ENCODE data around the gene GDE1. TPM values are rescaled to one million over a fixed set of nuclear protein-coding genes. Genes with fewer than 3 reads are reported as not detected.

GDE1 gene
- total RNA-seq, 2 donors from 2014 or later = 67.8 to 92.1 TPM

GRCh38 chr16:19560078-19560477 is 38.2 kb upstream of the GDE1 start:
- Histone ChIP-seq H3K9me3 (no peaks in the 10 kb centered on the region), H3K27ac (no peak overlapping the region), H3K27me3 (replicated peaks; ENCODE audit: insufficient read depth) (no peaks in the 10 kb centered on the region), H3K4me1 (replicated peaks) (no peaks in the 10 kb centered on the region), H3K4me3 (no peak overlapping the region), H3K36me3 (no peaks in the 10 kb centered on the region)
- DNase-seq (ENCODE audit: low spot score) = no peak
- no peak for TF ChIP-seq POLR2AphosphoS5 (IDR thresholded peaks at IDR 0.05)
- TF ChIP-seq POLR2A (IDR thresholded peaks at IDR 0.05) = no peak
- TF ChIP-seq CTCF (IDR thresholded peaks at IDR 0.05) = no peak
- intact Hi-C loops (cut with DNase I) = no loop called here
- WGBS = 95% methylated on average over 4 of the region's 4 CpGs

DNA sequence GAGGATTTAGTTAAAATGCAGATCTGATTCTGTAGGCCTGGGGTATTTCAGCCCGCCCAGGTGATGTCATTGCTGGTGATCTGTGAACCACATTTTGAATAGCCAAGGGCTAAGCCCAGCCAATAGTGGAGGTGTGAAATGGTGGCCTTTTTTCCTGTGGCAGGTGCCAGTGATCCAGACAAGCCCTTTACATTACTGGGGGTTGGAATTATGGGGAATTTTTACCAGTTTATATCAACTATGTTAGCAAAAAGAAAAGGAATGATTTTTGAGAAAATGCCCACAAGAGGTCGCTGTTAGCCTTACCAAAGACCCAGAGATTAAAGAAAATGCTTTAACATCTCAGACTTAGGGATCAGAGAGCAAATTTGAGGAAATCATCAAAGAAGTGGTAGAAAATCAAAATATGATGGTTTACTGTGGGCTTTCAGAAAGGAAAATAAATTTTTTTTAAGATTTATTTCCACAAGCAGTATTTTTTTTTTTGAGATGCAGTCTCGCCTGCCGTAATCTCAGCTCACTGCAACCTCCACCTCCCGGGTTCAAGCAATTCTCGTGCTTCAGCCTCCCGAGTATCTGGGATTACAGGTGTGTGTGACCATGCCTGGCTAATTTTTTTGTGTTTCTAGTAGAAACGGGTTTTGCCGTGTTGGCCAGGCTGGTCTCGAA is 37.5 kb upstream of the GDE1 start:
- Histone ChIP-seq H3K9me3 (no peaks in the 10 kb centered on the region), H3K4me3 (no peak overlapping the region), H3K36me3 (no peaks in the 10 kb centered on the region), H3K4me1 (replicated peaks) (no peaks in the 10 kb centered on the region), H3K27me3 (replicated peaks; ENCODE audit: insufficient read depth) (no peaks in the 10 kb centered on the region), H3K27ac (no peak overlapping the region)
- 81% methylated on average over 10 of the region's 10 CpGs for WGBS
- TF ChIP-seq CTCF (IDR thresholded peaks at IDR 0.05) = peak; percentile 24 to 72 (median 58)
- TF ChIP-seq POLR2A (IDR thresholded peaks at IDR 0.05) = no peak
- TF ChIP-seq POLR2AphosphoS5 (IDR thresholded peaks at IDR 0.05) = no peak
- intact Hi-C loops (cut with DNase I) = loop anchor here (5.0 kb wide), 2 partner anchors 43 to 328 kb away; no protein-coding TSS in a partner anchor
- peak; percentile 36 for DNase-seq (ENCODE audit: low spot score)

DNA sequence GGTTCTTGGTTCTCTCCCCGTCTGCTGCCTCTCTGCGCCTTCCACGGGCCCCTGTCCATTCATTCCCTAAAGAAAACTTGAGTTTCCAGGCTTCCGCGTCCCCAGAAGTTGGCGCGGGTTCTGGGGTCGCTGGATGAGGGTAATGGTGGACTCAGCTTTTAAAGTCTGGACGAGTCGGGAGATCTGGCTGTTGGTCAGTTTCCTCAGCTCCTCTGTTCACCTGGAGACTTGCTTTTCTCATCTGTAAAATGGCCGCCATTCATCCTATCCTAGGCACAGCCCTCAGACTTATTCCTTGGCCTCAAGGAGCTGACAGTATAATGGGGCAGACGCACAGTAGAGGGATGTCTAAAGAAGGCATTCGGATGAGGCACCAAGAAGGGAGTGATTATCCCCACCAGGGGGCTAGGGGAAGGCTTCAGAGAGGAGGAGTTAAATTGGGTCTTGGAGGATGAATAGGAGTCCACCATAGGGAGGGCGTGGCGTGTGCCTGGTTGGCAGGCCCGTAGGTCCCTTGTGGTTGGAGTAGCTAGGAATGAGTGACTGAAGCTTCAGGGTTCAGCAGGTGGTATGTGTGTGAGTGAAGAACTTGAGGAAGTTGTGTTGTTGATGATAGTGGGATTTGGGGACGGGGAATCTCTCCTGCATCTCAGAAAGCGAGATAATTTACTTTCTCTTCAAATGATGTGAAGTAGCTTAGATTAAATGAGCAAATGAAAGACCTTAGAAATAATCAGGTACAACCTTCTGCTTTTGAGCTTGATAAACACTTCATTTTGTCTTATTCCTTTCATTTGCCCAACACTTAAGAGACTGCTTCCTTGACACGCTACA is 34.3 kb upstream of the GDE1 start:
- H3K9me3 ChIP-seq = no peaks in the 10 kb centered on the region
- no peaks in the 10 kb centered on the region for H3K4me1 ChIP-seq (replicated peaks)
- H3K27ac ChIP-seq = peak overlapping the region; percentile 85
- peak overlapping the region; percentile 48 to 60 for H3K4me3 ChIP-seq
- H3K36me3 ChIP-seq = no peaks in the 10 kb centered on the region
- no peak for DNase-seq (ENCODE audit: low spot score)
- 31% methylated on average over 19 of the region's 19 CpGs for WGBS
- no peak for TF ChIP-seq POLR2AphosphoS5 (IDR thresholded peaks at IDR 0.05)
- no peak for TF ChIP-seq POLR2A (IDR thresholded peaks at IDR 0.05)
- peak in 1 of 4 experiments; percentile 19 for TF ChIP-seq CTCF (IDR thresholded peaks at IDR 0.05)
- H3K27me3 ChIP-seq (replicated peaks; ENCODE audit: insufficient read depth) = no peaks in the 10 kb centered on the region
- intact Hi-C loops (cut with DNase I) = loop anchor here (2.0 to 5.0 kb wide), 3 partner anchors 31 to 331 kb away; no protein-coding TSS in a partner anchor

DNA sequence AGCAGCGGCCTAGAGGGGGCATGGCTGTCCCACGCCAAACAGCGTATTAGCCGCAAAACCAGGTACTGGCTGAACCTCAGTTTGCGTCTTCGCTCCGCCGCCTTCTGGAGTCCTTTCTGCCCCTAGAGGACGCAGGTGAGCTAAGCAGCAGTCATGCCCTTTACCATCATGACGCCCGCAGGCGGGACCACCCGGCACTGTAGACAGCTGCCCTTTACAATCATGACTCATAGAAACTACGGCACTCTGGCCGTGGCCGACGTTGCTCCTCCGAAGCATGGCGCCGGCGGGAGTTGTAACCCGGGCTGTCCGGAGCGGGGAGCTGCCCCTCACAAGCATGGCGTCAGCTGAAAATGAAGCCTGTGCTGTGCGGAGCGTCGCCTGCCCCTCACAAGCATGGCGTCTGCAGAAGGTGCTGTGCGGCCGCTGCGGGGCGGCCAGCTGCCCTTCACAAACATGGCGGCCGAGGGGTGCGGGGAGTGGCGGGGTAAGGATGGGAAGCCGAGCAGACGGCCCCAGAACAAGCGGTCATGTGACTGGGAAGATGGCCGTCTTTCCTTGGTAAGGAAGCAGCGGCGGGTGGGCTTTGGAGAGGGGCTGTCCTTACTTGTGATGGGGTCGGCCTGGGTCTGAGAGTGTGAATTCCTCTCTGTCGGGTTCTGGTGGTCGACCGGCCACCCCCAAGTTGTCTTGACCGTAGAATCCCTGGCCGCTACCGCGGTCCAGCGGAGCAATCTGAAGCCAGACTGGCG is 33.5 kb upstream of the GDE1 start, which contains the start of gene VPS35L:
TSS of gene VPS35L (plus strand) at position 518 of the 752 bp plus-strand sequence. CDS start at position 545, 27 bp downstream.
- DNase-seq (ENCODE audit: low spot score) = peak; percentile 90
- Histone ChIP-seq H3K4me3 (peak within 1 kb of the TSS; percentile 48 to 60), H3K27ac (peak within 1 kb of the TSS; percentile 85), H3K9me3 (no peaks in the 10 kb centered on the region), H3K36me3 (no peaks in the 10 kb centered on the region), H3K4me1 (replicated peaks) (no peaks in the 10 kb centered on the region), H3K27me3 (replicated peaks; ENCODE audit: insufficient read depth) (no peaks in the 10 kb centered on the region)
- intact Hi-C loops (cut with DNase I) = loop anchor here (2.0 to 5.0 kb wide), 3 partner anchors 31 to 332 kb away; no protein-coding TSS in a partner anchor
- TF ChIP-seq CTCF (IDR thresholded peaks at IDR 0.05) (peak; percentile 63 to 85 (median 74)), POLR2AphosphoS5 (IDR thresholded peaks at IDR 0.05) (peak; percentile 91), POLR2A (IDR thresholded peaks at IDR 0.05) (peak; percentile 50)
- under 1% methylated on average over 52 of the region's 53 CpGs for WGBS

Measured in prostate gland (tissue), 2 donors.